ENCODE results near the gene UBE2Z. TPM values are rescaled to one million over a fixed set of nuclear protein-coding genes. Genes with fewer than 3 reads are reported as not detected.

The UBE2Z gene
- polyA plus RNA-seq, 1 donor (not counting 4 experiments of a cell fraction or from before 2014, with no cell fraction given) = 132 TPM

- DNase-seq (ENCODE audit: low read depth, low spot score) (no peak), FAIRE-seq (no peak)
- H4K20me1 ChIP-seq (ENCODE audit: control insufficient read depth, extremely low read depth, insufficient read depth, low read length) = no peaks in the 10 kb centered on the region
- H3K4me2 ChIP-seq (ENCODE audit: control insufficient read depth, extremely low read depth, insufficient read depth, low read depth, low read length) = no peak overlapping the region
- no peaks in the 10 kb centered on the region for H3K27me3 ChIP-seq (ENCODE audit: control insufficient read depth, extremely low read depth, insufficient read depth, low read length)
- no peaks in the 10 kb centered on the region for H3K79me2 ChIP-seq (ENCODE audit: control insufficient read depth, insufficient read depth, low read length)
- no peak overlapping the region for H3K27ac ChIP-seq (ENCODE audit: control insufficient read depth, insufficient read depth, low read length)
- TF ChIP-seq CTCF (optimal IDR thresholded peaks at IDR 0.05 in 1 of 3, IDR thresholded peaks at IDR 0.05 in 1 of 3, conservative IDR thresholded peaks at IDR 0.05 in 1 of 3; ENCODE audit: extremely low read depth in 1 of 3, insufficient read depth in 2 of 3, low read length in 3 of 3) = no peak
- TF ChIP-seq EZH2 (IDR thresholded peaks at IDR 0.05; ENCODE audit: low read length) = no peak
- no peak overlapping the region for H3K4me3 ChIP-seq (ENCODE audit: control insufficient read depth in 2 of 3, extremely low read depth in 1 of 3, insufficient read depth in 2 of 3, low read depth in 1 of 3, low read length in 3 of 3)
- no peaks in the 10 kb centered on the region for H3K9me3 ChIP-seq (ENCODE audit: control insufficient read depth, low read depth, low read length)
- dilution Hi-C loops (cut with MboI; ENCODE audit: extremely low pct_ligation_motif_present, low sequenced_read_pairs) = no loop called here
- H3K36me3 ChIP-seq (ENCODE audit: control insufficient read depth in 2 of 2, extremely low read depth in 1 of 2, insufficient read depth in 2 of 2, low read length in 2 of 2) = no peaks in the 10 kb centered on the region
- no peaks in the 10 kb centered on the region for H3K4me1 ChIP-seq (ENCODE audit: control insufficient read depth, extremely low read depth, insufficient read depth, low read length)
- no peaks in the 10 kb centered on the region for H3K9me1 ChIP-seq (ENCODE audit: control insufficient read depth, extremely low read depth, insufficient read depth, low read length)
- H3K9ac ChIP-seq (ENCODE audit: control insufficient read depth, extremely low read depth, insufficient read depth, low read length) = no peak overlapping the region
- no peak overlapping the region for H2AFZ ChIP-seq (ENCODE audit: control insufficient read depth, low read length)
These were observed 43.4 kb downstream of the UBE2Z start for GRCh38 chr17:48951572-48951971.

- no peak for TF ChIP-seq CTCF (optimal IDR thresholded peaks at IDR 0.05 in 1 of 3, IDR thresholded peaks at IDR 0.05 in 1 of 3, conservative IDR thresholded peaks at IDR 0.05 in 1 of 3; ENCODE audit: extremely low read depth in 1 of 3, insufficient read depth in 2 of 3, low read length in 3 of 3)
- no peak for TF ChIP-seq EZH2 (IDR thresholded peaks at IDR 0.05; ENCODE audit: low read length)
- H3K4me1 ChIP-seq (ENCODE audit: control insufficient read depth, extremely low read depth, insufficient read depth, low read length) = no peaks in the 10 kb centered on the region
- no peaks in the 10 kb centered on the region for H3K9me1 ChIP-seq (ENCODE audit: control insufficient read depth, extremely low read depth, insufficient read depth, low read length)
- H3K27me3 ChIP-seq (ENCODE audit: control insufficient read depth, extremely low read depth, insufficient read depth, low read length) = no peaks in the 10 kb centered on the region
- FAIRE-seq (no peak), DNase-seq (ENCODE audit: low read depth, low spot score) (no peak)
- H4K20me1 ChIP-seq (ENCODE audit: control insufficient read depth, extremely low read depth, insufficient read depth, low read length) = no peaks in the 10 kb centered on the region
- no peak overlapping the region for H3K27ac ChIP-seq (ENCODE audit: control insufficient read depth, insufficient read depth, low read length)
- H3K36me3 ChIP-seq (ENCODE audit: control insufficient read depth in 2 of 2, extremely low read depth in 1 of 2, insufficient read depth in 2 of 2, low read length in 2 of 2) = no peaks in the 10 kb centered on the region
- dilution Hi-C loops (cut with MboI; ENCODE audit: extremely low pct_ligation_motif_present, low sequenced_read_pairs) = no loop called here
- H3K9ac ChIP-seq (ENCODE audit: control insufficient read depth, extremely low read depth, insufficient read depth, low read length) = no peak overlapping the region
- no peak overlapping the region for H3K4me2 ChIP-seq (ENCODE audit: control insufficient read depth, extremely low read depth, insufficient read depth, low read depth, low read length)
- H3K4me3 ChIP-seq (ENCODE audit: control insufficient read depth in 2 of 3, extremely low read depth in 1 of 3, insufficient read depth in 2 of 3, low read depth in 1 of 3, low read length in 3 of 3) = no peak overlapping the region
- no peak overlapping the region for H2AFZ ChIP-seq (ENCODE audit: control insufficient read depth, low read length)
- H3K79me2 ChIP-seq (ENCODE audit: control insufficient read depth, insufficient read depth, low read length) = no peaks in the 10 kb centered on the region
- H3K9me3 ChIP-seq (ENCODE audit: control insufficient read depth, low read depth, low read length) = no peaks in the 10 kb centered on the region
These were observed 44.7 kb downstream of the UBE2Z start for GRCh38 chr17:48952904-48953303.
